GM10847 (cell line): Measurements from ENCODE around the gene SH3RF3.

ENCODE experiments used
- POLR2A ChIP-seq: IDR thresholded peaks from 2 replicates; pipeline ENCODE4 v1.6.1; 2011; ENCODE audit not compliant: insufficient read length; ENCODE audit errors: extremely low read depth

Gene SH3RF3

DNA sequence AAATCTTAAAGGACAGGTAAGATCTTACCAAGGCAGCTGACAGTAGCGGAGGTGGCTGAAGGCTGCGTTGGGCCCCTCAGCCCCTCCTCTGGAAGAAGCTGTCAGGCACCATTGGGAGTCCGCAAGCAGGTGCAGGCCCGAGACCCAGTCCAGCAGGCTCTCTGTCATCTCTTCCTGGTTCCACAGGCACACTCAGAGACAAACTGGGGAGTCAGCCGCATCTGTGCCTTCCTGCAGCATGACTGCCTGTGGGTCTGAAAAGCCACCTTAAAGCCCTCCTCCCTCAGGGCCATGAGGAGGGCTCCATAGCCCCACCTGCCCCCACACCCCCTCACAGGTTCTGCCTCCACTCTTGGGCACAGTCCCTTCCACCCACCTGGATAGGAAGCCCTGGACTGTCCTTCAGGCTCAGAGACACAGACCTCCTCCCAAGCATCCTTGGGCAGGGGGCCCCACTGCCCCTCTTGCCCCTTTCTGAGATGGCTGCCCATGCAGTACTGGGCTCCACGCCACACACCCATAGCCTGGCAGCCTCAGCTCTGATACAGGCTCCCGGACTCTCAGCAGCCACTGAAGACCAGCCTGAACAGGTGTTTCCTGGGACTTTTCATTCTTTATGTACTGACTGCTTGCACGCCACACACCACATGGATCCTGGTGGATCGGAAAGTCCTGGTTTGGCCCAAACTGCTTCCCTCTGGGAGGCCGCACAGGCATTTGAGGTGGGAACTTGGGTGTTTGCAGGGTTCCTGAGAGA, 245.0 kb downstream of the SH3RF3 start:
- TF ChIP-seq POLR2A: no peak

DNA sequence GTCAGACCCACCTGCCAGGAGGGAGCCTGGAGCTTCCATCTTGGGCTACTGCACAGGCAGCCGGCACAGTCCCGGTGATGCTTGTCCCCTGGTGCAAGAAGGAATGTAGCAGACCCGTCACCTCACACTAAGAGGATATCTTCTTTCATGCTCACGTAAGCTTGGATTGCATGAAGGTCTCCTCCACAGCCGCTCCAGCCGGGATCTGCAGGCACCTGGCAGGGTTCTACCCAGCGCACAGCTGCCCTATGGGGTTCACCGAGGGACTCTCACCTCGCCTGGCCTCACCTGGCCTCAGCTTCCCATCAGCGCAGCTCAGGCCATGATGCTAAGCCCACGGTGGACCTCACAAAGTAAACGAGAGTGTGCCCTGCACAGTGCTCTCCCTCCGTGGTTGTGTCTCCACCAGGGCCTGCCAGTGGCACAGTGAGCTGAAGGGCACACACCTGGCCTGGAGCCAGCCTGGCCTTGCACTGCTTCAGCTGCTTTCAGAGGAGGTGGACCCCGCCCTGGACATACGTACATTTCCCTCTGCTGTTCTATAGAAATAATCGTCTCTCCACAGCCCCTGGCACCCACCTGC, 245.6 kb downstream of the SH3RF3 start:
- no peak for TF ChIP-seq POLR2A

- TF ChIP-seq POLR2A: no peak
Measured at GRCh38 chr2:109375131-109375561, 246.1 kb downstream of the SH3RF3 start.

GRCh38 chr2:109375656-109376055, 246.7 kb downstream of the SH3RF3 start:
- TF ChIP-seq POLR2A: no peak

GRCh38 chr2:109376115-109376514, 247.1 kb downstream of the SH3RF3 start:
- TF ChIP-seq POLR2A: no peak

- TF ChIP-seq POLR2A: no peak
Measured at GRCh38 chr2:109376796-109377495, 247.9 kb downstream of the SH3RF3 start.

GRCh38 chr2:109377976-109378375, 249.0 kb downstream of the SH3RF3 start:
- TF ChIP-seq POLR2A: no peak

- no peak for TF ChIP-seq POLR2A
Measured at GRCh38 chr2:109378682-109379081, 249.7 kb downstream of the SH3RF3 start.

DNA sequence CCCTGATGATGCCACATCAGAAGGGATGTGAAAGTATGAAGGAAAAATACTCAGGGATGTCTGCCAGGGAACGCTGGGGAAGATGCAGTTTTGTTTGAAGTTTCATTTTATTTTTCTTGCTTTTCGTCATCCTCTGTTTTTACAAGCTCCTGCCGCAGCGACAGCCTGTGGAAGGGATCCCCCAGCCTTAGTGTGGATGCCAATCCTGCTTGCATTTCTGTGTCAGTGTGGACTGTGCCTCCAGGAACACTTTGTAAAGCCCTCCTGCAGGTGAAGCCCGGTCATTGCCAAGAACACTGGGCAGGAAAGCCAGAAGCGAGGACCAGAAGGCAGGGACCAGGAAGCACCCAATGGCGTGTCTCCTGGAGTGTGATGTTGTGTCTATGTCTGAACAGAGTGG, 250.5 kb downstream of the SH3RF3 start:
- TF ChIP-seq POLR2A: no peak

DNA sequence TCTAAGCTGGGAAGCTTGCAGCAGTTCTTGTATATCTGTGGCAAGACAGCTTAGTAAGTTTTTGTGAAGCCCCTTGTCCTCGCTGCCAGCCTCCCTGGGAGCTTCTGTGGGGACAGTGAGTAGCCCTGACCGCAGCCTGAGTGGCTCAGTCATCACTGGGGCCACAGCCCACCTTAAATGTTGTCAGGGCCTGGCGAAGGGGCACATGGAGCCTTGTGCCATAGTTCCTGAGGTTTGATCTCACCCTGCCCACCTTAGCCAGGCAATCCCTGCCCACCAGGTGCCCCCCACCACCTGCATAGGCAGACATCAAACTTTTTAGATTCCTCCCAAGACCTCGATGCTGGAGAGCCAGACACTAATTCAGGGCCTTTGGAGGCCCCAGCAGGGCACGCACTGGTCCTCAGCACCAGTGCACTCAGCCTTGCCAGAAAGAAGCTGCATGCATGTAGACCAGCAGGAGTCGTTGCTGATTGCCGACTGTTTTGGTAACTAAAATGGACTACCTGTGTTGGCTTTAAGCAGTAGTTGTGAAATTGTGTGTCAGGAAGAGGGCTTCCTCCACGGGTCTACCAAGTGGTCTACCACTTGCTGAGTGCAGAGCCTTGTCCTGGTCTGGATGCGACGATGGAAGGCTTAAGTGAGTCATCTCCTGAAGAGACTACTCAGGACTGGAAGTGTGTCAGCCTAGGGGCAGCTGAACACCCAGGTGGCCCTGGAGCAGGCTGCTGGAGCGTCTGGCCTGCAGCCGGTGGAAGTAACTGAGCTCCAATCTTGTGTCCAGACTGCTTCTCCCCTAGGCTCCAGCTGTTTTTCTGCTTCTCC, 251.7 kb downstream of the SH3RF3 start:
- TF ChIP-seq POLR2A: no peak

- no peak for TF ChIP-seq POLR2A
Measured at GRCh38 chr2:109381327-109381820, 252.4 kb downstream of the SH3RF3 start.

DNA sequence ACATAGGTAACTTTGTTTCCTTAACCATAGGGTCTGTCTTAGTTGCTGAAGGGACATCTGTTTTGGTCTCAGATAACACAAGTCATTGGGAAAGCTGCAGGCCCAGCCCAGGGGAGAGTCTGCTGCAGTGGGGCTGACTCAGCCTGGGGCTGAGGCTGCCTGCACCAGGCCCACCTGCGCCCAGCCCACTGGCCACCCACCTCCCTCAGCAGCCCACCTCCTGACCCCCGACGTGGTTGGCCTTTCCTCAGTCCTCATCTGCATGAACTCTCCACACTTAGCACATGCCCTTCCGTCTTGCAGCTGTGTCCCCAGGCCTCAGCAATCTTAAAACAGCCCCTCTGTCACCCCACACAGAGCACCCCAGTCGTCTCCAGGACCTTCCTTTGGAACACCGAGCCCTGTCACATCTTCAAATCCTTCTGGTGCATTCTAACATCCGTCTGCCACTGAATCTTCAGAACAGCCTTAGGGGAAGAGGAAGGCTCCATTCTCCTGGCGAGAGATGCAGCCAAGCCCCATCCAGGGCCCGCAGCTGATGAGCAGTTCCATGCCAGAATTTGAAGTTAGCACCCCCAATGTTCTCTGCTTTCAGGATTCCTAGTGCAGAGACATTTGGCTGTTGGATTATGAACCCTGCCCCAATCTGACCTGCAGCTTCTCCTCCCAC, 253.4 kb downstream of the SH3RF3 start:
- no peak for TF ChIP-seq POLR2A

GRCh38 chr2:109382951-109383350, 253.9 kb downstream of the SH3RF3 start:
- TF ChIP-seq POLR2A: no peak

- TF ChIP-seq POLR2A: no peak
Measured at GRCh38 chr2:109383505-109384307, 254.7 kb downstream of the SH3RF3 start.
